MM.1S (cell line): ENCODE results near the gene LGALS9.
"Not testable (repeated sequence)": the region's sequence is repeated elsewhere in the genome, so short reads cannot be mapped to it uniquely, and the experiment has no call there.

Experiments
- DNase-seq: peaks from one replicate; pipeline ENCODE4 v3.0.0-alpha.2; 2015
- H2AFZ ChIP-seq: fragments of 300-600 bp; sonication (generic); 2 replicates; pipeline ENCODE4 v1.6.0; 2016; ENCODE audit warnings: antibody characterized with exemption, low read length
- H3F3A ChIP-seq: fragments of 300-600 bp; sonication (generic); 2 replicates; pipeline ENCODE4 v1.6.1; 2016; ENCODE audit warnings: mild to moderate bottlenecking, antibody characterized with exemption, low read length, moderate library complexity, mixed read lengths; ENCODE audit not compliant: insufficient read depth
- H3K27ac ChIP-seq: fragments of 300-600 bp; sonication (generic); 2 replicates; pipeline ENCODE4 v1.5.1; 2016; ENCODE audit warnings: mild to moderate bottlenecking, low read length
- H3K27me3 ChIP-seq: fragments of 300-600 bp; sonication (generic); replicated peaks from 2 replicates; pipeline ENCODE4 v1.6.0; 2016; ENCODE audit warnings: low read length; ENCODE audit not compliant: insufficient read depth
- H3K36me3 ChIP-seq: fragments of 300-600 bp; sonication (generic); replicated peaks from 2 replicates; pipeline ENCODE4 v1.6.1; 2016; ENCODE audit warnings: mild to moderate bottlenecking, low read length, mixed read lengths; ENCODE audit not compliant: insufficient read depth
- H3K4me1 ChIP-seq: fragments of 300-600 bp; sonication (generic); 2 replicates; pipeline ENCODE4 v1.6.1; 2016; ENCODE audit warnings: low read length, mixed read lengths
- H3K4me2 ChIP-seq: fragments of 300-600 bp; sonication (generic); 2 replicates; pipeline ENCODE4 v1.6.0; 2016; ENCODE audit warnings: low read depth, low read length
- H3K4me3 ChIP-seq: fragments of 300-600 bp; sonication (generic); 2 replicates; pipeline ENCODE4 v1.5.1; 2016; ENCODE audit warnings: low read length, mixed read lengths
- H3K79me2 ChIP-seq: fragments of 300-600 bp; sonication (generic); 2 replicates; pipeline ENCODE4 v1.6.1; 2016; ENCODE audit warnings: mixed run types, low read length, mixed read lengths
- H3K9ac ChIP-seq: fragments of 300-600 bp; sonication (generic); 2 replicates; pipeline ENCODE4 v1.6.1; 2016; ENCODE audit warnings: low read length, mixed read lengths
- H3K9me2 ChIP-seq: fragments of 300-600 bp; sonication (generic); replicated peaks from 2 replicates; pipeline ENCODE4 v1.6.1; 2016; ENCODE audit warnings: mild to moderate bottlenecking, low read length, mixed read lengths; ENCODE audit not compliant: insufficient read depth
- H3K9me3 ChIP-seq: fragments of 300-600 bp; sonication (generic); replicated peaks from 2 replicates; pipeline ENCODE4 v1.6.1; 2016; ENCODE audit warnings: mild to moderate bottlenecking, low read length, mixed read lengths; ENCODE audit not compliant: insufficient read depth
- H4K20me1 ChIP-seq: fragments of 300-600 bp; sonication (generic); 2 replicates; pipeline ENCODE4 v1.6.1; 2016; ENCODE audit warnings: mild to moderate bottlenecking, low read length, moderate library complexity, mixed read lengths; ENCODE audit not compliant: insufficient read depth
- EZH2 ChIP-seq: fragments of 300-600 bp; sonication (generic); optimal IDR thresholded peaks from 2 replicates; pipeline ENCODE3; 2017; ENCODE audit warnings: low read depth, mild to moderate bottlenecking, antibody characterized with exemption, low read length, mixed read lengths
- EZH2phosphoT487 ChIP-seq: fragments of 300-600 bp; sonication (generic); IDR thresholded peaks from 2 replicates; pipeline ENCODE4 v1.6.1; 2018; ENCODE audit warnings: antibody characterized with exemption, low read length
- TF ChIP-seq, protein P1 (sequence below): fragments of 300-600 bp; sonication (generic); IDR thresholded peaks from 2 replicates; pipeline ENCODE4 v1.5.1; 2016; ENCODE audit warnings: antibody characterized with exemption, low read length, mixed read lengths

LGALS9 gene

DNA sequence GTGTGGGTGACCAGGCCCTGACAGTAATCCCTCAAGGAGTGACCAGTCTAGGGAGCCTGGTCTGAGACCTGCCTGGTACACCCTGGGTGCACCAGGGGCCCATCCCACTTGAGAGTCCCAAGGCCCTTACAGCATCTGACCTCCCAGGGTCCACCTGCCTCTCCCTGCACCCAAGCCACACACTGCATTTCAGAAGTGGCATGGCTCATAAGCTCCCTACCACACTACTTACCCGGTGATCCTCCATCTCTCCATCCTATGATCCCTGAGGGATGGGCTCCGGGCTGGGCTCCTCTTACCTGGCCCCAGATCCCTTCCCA is 40.6 kb downstream of the LGALS9 start:
- Histone ChIP-seq H3K27ac (no peak overlapping the region), H3K27me3 (0 out of 2 replicates have a peak, but pooled peaks cover 5% of the 10 kb centered on the region), H3F3A (no peaks in the 10 kb centered on the region), H4K20me1 (no peaks in the 10 kb centered on the region), H3K4me3 (no peak overlapping the region), H3K4me1 (no peaks in the 10 kb centered on the region), H3K36me3 (no peaks in the 10 kb centered on the region), H3K9ac (no peak overlapping the region), H3K79me2 (no peaks in the 10 kb centered on the region), H3K9me2 (no peaks in the 10 kb centered on the region), H3K4me2 (no peak overlapping the region), H3K9me3 (no peaks in the 10 kb centered on the region), H2AFZ (no peak overlapping the region)
- DNase-seq: no peak
- TF ChIP-seq, protein P1, sequence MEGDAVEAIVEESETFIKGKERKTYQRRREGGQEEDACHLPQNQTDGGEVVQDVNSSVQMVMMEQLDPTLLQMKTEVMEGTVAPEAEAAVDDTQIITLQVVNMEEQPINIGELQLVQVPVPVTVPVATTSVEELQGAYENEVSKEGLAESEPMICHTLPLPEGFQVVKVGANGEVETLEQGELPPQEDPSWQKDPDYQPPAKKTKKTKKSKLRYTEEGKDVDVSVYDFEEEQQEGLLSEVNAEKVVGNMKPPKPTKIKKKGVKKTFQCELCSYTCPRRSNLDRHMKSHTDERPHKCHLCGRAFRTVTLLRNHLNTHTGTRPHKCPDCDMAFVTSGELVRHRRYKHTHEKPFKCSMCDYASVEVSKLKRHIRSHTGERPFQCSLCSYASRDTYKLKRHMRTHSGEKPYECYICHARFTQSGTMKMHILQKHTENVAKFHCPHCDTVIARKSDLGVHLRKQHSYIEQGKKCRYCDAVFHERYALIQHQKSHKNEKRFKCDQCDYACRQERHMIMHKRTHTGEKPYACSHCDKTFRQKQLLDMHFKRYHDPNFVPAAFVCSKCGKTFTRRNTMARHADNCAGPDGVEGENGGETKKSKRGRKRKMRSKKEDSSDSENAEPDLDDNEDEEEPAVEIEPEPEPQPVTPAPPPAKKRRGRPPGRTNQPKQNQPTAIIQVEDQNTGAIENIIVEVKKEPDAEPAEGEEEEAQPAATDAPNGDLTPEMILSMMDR: no peak
- no peak for TF ChIP-seq EZH2
- TF ChIP-seq EZH2phosphoT487: no peak

DNA sequence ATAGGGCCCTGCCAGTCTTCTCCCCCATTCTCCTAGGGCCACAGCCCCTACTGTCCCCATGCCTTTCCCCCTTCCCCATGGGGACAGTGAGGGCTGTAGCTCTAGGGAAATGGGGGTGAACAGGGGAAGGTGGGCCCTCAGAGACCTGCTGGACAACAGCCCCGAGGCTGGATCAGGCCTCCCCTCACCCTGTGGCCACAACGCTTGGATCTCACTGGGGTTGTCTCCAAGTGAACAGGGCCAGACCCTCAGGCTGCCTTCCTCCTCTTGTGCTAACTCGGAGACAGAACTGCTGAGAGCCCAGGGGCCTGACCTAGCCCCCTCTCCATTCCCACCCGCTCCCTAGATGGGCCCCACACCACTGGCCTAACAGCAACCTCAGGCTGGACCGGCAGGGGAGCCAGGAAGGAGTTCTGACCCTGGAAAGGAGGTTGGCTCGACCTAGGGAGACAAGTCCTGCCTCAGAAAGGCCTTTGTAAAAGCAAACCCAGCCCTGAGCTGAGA is 41.0 kb downstream of the LGALS9 start:
- not testable (repeated sequence) for H3K9me2 ChIP-seq, H3K9me3 ChIP-seq, H3K4me1 ChIP-seq, H2AFZ ChIP-seq, H3K4me2 ChIP-seq, H3K27me3 ChIP-seq, H3F3A ChIP-seq, H3K27ac ChIP-seq, H3K36me3 ChIP-seq, H3K9ac ChIP-seq, H3K79me2 ChIP-seq, H4K20me1 ChIP-seq, DNase-seq, H3K4me3 ChIP-seq

DNA sequence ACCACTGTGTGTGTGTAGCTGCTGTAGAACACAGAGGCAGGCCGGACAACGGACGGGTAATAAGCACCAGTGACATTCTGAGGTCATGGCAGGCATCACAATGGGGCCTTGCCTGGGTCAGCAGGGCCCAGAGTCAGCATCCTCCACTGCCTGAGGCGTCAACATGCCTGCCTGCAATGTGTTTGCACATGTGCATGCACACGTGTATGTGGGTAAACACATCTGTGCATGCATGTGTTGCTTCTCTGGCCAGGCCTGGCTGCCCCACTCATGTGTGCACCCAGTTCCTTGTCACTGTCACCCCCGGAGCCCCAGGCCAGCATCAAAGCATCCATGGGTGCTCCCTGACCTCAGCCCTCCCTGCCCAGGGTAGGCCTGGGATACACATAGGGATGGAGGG is 43.3 kb downstream of the LGALS9 start:
- no peak overlapping the region for H3K9ac ChIP-seq

DNA sequence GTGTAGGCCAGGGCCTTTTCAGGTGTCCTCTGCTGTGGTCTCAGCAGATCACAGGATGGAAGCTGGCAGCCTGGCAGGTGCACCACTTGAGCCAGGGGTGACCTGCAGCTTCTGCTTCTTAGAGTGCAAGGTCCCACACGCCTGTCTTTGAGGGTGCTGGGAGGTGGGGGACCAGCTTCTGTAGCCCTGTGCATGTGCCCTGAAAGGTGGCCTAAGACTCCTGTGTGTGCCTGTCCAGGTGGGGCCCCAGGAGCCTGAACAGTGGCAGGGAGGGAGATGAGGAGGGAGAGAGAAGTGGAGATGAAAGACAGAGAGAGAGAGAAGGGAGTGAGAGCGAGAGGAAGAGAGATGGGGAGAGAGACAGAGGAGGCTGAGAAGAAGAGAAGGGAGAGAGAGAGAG is 46.2 kb downstream of the LGALS9 start:
- Histone ChIP-seq H3K36me3 (no peaks in the 10 kb centered on the region), H3K4me2 (no peak overlapping the region), H3K79me2 (no peaks in the 10 kb centered on the region), H3K4me3 (no peak overlapping the region), H3K4me1 (no peaks in the 10 kb centered on the region), H4K20me1 (no peaks in the 10 kb centered on the region), H3K9me2 (no peaks in the 10 kb centered on the region), H3K27ac (no peak overlapping the region), H2AFZ (no peak overlapping the region), H3K9me3 (no peaks in the 10 kb centered on the region), H3F3A (no peaks in the 10 kb centered on the region), H3K27me3 (no peaks in the 10 kb centered on the region), H3K9ac (no peak overlapping the region)
- DNase-seq: no peak
- TF ChIP-seq EZH2phosphoT487: no peak
- no peak for TF ChIP-seq EZH2
- TF ChIP-seq, protein P1: no peak

More for the DNA sequence above, 43.3 kb downstream of the LGALS9 start:
- H3K27ac ChIP-seq: no peak overlapping the region
- no peak overlapping the region for H3K4me3 ChIP-seq
- H2AFZ ChIP-seq: no peak overlapping the region
- DNase-seq: no peak
- no peak for TF ChIP-seq EZH2
- TF ChIP-seq, protein P1: no peak
- no peak for TF ChIP-seq EZH2phosphoT487
- H3K9me3 ChIP-seq: no peaks in the 10 kb centered on the region
- no peaks in the 10 kb centered on the region for H3K79me2 ChIP-seq
- H3K27me3 ChIP-seq: no peaks in the 10 kb centered on the region
- H4K20me1 ChIP-seq: no peaks in the 10 kb centered on the region
- no peaks in the 10 kb centered on the region for H3K9me2 ChIP-seq
- no peaks in the 10 kb centered on the region for H3F3A ChIP-seq
- no peak overlapping the region for H3K4me2 ChIP-seq
- H3K36me3 ChIP-seq: no peaks in the 10 kb centered on the region
- H3K4me1 ChIP-seq: no peaks in the 10 kb centered on the region

GRCh38 chr17:27686322-27686721 is 55.3 kb downstream of the LGALS9 start:
- H3K79me2 ChIP-seq, H3K9me3 ChIP-seq, H3K4me3 ChIP-seq, H3K27ac ChIP-seq, H3K9me2 ChIP-seq, H2AFZ ChIP-seq, H3K36me3 ChIP-seq, DNase-seq, H3F3A ChIP-seq, H3K4me1 ChIP-seq, H3K4me2 ChIP-seq, H3K27me3 ChIP-seq, H3K9ac ChIP-seq, H4K20me1 ChIP-seq: not testable (repeated sequence)
